GM21723 (cell line): ENCODE results near the gene RUFY4.
A peak's percentile ranks its signal among the peaks of the same experiment; 100 is the strongest.
"Not testable (repeated sequence)": the region's sequence is repeated elsewhere in the genome, so short reads cannot be mapped to it uniquely, and the experiment has no call there.

Experiments used
- ATAC-seq: cut with Tn5 transposase; IDR thresholded peaks from one replicate; pipeline ENCODE4 v1.9.1; 2021; ENCODE audit warnings: mild to moderate bottlenecking, moderate library complexity; ENCODE audit not compliant: unreplicated experiment

Gene RUFY4

DNA sequence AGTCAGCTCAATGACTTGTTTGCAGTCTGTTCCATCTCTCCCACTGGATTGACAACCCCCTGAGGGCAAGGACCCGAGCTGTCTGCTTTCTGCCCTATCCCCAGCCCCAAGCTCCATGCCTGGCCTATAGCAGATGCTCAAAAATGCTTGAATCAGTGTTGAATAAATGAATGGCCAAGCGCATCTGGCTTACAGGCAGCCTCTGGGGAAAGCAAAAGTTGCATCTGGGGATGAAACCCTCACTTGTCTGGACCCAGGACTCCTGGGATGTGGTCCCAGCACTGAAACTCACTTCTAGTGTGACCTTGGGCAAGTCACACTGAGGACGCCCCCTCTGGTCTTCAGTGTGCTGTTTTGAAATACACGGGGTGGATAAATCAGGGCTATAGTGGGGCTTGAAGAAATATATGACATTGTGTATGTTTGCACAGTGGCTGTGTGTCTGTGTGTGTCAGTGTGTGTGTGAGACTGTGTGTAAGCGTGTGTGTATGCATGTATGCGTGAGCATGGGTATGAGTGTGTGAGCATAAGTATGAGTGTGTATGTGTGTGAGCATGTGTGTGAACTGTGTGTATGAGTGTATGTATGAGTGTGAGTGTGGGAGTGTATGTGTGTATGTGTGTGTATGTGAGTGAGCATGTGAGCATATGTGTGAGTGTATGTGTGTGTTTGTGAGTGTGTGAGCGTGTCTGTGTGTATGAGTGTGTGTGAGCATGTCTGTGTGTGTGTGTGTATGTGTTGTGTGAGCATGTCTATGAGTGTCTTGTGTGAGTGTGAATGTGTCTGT, 38.5 kb upstream of the RUFY4 start:
- no peak for ATAC-seq

DNA sequence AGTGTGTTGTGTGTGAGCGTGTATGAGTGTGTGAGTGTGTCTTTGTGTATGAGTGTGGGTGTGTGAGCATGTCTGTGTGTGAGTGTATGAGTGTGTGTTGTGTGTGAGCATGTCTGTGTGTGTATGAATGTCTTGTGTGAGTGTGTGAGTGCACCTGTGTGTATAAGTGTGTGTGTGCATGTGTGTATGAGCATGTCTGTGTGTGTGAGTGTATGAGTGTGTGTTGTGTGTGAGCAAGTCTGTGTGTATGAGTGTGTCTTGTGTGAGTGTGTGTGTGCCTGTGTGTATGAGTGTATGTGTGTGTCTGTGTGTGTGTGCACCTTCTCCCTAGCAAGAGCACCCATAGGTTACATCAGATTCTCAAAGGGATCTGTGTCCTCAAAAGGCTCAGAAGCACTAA, 37.8 kb upstream of the RUFY4 start:
- no peak for ATAC-seq

DNA sequence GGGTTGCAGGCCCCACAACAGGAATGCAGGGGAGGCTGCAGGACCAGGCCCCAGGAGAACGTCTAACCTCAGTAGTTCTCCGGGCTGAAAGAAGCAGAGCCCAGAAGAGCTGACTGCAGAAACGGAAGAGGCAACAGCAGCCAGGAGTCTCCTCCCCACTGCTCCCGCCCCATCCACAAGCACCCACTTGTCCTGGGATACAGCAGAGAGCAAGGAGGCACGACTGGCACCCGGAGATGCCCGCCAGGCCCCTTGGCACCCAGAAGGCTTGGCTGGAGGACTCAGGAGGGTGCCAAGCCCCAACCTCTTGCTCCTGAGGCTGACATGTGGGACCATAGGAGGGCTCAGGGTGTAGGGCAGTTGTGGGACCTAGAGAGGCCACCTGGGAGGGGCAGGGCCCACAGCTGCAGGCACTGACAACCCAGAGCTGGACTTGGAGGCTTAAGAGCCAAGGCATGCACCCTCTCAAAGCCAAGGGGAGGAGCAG, 37.2 kb upstream of the RUFY4 start:
- no peak for ATAC-seq

DNA sequence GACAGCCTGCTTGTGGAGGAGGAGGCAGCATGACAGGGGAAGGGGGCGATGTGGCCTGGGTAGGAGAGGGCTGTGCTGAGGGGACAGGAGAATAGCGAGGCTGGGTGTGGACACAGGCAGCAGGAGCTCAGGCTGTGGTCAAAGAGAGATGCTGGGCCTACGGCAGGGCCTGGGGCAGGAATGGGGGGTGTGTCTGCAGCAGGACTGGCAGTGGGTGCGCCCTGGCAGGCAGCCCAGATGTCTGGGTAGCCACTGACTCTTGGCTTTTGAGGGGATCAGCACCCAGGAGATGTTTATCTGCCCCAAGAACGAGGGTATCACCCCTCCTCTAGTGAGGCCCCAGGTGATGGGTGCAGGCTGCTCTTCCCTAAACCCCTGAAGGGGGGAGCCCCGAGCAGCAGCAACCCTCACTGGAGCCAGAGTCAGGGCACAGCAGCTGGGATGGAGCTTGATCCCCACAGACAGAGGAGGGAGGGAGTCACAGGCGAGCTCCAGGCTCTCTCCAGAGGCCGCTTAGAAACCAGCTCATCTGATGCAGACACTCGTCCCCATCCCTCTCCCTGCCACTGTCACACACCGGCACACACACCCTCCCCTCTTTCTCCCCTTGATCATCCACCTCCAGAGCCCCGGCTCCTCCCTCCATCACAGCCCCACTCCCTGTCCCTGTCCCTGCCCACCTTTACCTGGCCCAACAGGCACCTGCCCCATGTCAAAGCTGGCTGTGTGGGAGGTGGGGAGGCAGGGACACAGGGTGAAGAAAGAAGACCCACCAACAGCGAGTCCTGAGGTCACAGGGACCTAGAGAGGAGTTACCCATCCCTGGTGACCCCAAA, 36.5 kb upstream of the RUFY4 start:
- ATAC-seq, result no peak

DNA sequence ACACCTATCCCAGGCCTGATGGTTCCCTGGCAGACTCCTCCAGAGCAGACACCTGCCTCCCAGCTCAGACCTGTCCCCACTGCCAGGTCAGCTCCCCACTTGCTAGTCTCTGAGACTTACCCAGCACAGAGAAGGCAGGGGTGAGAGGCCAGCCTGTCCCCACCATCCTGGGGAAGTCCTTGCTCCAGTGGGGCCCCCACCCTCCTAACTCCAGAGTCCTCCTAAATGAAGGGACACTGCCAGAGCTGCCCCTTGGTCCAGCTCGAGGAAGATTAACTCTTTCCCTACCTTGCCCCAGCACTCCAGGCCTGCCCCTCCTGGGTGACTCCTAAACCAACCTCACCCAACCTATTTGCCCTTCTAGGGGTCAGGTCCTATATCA, 35.9 kb upstream of the RUFY4 start:
- ATAC-seq, result no peak

DNA sequence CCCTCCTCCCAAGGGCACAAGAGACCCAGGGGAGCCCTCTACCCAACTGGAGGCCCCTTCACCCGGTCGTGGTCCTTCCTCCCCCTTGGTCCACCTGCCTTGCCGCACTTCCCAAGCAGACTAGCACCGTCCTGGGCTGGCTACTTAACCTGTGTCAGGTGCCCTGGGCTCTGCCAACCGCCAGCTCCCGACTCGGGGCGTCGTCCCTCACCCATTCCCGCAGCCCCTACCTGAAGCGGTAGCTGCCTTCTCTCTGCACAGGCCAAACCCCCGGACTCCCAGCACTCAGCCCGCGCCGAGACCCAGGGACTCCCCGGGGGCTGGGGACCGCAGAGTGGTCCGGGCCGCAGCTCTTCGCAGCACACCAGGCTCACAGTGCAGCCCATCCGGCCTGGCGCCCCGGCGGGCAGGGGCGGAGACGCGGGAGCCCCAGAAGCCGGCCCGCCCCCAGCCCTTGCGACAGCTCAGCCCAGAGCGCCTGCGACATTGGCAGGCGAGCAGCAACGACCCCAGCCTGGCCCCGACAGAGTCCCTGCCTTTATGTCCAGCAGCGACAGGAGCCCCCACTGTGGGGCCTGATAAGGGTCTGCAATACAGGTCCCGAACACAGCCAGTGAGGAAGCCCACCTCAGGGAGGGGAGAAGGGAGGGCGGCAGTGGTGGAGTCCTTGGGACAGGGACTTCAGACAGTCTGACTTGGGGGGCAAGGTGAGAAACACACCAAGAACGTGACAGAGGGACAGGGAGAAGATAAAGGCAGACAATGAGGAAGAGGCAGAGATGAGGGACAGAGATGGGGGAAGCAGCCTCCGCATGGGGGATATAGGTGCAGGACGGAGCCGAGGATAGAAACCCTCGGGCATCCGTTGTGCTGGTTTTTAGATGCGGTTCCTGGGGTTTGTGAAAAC, 35.2 kb upstream of the RUFY4 start:
- ATAC-seq, result peak; percentile 21

DNA sequence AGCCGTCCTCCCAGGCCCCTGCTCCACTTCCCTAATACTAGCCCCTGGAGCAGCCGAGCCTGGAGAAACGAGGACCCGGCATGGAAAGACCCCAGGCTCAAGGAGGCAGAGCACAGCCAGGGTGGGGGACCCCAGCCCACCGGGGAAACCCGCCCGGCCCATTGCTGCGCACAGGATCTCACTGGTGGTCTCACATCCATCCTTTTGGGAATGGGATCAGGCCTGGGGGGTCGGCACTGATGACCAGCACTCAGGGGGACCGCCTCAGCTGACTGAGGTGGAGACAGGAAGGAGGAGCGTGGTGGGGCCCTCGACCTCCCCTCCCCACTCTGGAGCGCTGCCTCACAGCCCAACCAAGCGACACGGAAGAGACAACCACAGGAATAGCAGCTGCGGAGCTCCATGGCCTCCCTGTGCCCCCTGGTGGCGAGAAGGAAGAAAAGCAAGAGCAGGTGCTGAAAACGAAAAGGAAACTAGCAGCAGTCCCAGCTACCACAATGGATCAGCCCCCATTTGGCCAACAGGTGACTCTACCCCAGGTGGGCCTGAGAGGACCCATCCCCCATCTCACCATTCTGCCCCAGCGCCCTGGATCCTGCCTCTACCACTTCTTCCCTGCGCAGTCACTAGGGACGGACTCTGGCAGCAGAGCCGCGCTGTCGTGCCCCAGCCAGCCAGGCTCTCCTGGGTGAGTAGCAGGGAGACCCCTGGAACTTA, 34.4 kb upstream of the RUFY4 start:
- ATAC-seq, result peak; percentile 88

DNA sequence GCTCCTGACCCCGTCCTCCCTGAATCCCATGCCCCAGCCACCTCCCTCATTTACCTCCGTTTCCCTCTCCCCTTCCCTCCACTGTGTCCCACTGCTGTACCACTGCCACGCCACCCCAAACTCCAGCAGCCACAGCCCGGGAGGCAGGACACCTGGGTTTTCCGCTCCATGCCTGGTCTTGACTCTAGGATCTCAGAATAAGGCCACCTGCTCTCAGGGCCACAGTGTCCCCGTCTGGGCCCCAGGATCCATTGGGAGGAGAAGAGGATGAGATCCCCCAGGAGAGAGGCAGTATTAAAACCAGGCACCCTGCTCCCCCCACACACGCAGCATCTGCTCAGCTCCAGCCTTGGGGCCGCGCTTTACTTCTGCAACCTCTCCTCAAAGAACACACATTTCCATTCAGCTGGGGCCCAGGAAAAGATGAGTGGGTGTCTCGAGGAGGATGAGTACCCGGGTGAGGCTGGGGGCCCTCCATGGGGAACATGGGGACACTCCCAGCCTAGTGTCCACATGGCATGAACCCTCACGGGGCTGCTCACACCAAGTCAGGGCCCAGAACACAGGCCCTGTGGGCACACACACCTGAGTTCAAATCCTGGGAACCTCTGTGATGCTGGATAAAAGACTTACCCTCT, 33.5 kb upstream of the RUFY4 start:
- ATAC-seq, result no peak

DNA sequence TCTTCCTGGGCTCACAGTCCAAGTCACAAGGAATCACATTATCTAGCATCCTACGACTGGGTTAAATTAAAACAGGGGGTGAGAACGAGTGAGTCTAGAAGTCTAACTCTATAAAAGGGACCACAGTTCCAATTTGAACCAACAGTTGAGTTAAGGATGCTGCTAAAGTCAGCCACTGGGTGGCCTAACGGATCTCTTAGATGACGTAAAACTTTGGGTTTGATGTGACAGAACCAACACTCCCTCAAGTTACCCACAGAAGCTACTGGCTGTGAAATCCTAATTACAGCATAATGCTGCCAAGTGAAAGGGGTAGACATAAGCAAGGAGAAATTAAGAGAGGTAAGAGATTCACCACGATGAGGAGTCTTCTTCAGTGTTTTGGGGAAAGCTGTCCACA, 32.7 kb upstream of the RUFY4 start:
- no peak for ATAC-seq

DNA sequence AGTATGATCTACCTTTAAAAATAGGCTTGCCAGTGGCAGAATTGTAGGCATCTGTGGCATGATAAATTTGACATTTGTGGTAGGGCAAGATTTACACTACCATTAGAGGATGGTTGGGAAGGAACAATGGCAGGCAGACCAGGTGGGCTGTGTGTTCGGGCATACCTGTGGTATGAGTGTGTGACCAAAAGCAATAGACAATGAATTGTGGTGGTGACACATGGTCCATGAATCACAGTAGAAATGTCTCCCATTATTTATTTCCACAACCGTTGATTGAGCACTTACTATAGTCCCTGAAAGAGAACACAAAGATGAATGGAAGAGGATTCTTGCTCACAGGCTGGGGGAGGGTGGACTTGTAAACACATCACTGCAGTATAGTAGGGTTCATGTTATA, 29.9 kb upstream of the RUFY4 start:
- ATAC-seq, result no peak

DNA sequence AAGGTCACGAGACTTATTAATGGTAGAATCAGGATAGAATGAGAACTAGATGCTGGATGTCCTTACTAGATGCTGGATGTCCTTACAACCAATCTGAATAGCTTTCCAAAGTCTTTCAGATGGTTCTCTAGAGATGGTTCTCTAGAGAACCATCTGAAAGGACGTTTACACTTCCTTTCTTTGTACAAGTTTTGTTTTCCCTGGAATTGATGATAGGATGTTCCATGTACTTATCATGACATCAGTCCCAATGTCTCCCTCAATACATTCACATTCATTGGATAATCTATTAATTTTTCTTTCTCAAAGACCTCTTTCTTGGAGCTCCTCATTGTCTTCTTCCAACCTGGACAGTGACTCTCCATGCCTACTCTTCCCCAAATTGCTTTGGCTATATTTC, 28.2 kb upstream of the RUFY4 start:
- no peak for ATAC-seq

DNA sequence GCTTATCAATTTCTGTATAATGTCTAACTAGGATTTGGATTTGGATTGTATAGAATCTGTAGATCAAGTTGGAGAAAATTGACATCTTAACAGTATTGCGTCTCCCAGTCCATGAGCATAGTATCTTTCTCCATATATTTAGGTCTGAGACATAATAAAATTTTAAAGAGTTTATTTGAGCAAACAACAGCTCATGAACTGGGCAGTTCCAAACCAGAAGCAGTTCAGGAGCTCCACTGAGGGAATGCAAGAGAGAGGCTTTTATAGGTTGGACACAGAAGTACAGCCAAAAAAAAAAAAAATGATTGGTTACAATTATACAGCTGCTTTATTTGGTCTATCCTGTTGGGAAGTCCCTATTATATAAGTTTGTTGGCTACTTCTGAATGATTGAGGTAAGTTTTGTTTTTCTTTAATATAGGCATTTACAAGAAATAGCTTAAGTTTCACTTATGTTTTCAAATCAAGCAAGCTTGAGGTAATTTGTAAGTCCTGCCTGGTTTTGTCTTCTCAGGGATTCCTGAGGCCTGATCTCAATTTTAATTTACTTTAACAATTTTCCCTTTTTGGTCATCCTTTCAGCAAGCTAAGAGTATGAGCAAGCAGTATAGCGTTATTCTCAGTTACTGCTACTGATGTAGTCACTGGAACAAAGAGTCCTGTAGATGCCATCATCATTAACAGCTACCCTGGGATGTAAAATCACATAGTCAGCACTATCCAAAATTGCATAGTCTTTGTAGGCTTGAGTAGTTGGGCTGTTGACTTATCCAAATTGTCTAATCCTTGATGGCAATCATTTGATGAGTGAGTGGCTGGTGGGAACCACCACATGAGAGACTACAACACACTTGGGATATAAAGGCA, 27.5 kb upstream of the RUFY4 start:
- ATAC-seq, result no peak

DNA sequence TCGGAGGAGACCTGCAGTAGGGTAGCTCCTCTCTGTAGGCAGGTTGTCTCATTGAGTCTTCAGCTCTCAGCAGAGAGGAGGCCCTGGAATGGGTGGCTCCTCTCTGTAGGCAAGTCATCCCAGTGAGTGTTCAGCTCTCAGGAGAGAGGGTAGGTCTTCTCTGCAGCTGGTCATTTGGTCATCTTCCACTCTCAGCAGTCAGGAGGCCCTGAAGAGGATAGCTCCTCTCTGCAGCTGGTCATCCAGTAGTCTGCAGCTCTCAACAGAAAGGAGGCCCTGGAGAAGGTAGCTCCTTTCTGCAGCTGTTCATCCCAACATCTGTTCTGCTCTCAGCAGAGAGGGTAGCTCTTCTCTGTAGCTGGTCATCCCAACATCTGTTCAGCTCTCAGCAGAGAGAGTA, 26.0 kb upstream of the RUFY4 start:
- no peak for ATAC-seq

DNA sequence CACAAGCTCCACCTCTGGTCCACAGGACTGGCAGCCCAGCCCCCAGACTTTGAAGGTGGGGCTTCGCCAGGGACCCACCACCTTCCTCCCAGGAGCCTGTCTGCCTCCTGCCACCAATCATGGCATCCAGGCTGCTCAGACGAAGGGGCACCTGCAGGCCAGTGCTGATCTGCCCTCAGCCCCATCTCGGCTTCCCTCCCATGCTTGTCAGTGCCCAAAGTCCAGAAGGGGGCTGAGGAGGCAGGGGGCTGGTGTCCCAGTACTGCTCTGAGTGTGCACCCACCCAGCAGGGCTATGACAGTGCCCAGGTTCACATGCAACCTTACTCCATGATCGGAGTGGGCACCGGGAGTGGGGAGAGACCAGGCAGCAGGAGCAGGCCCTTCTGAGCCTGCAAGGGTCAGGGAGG, 25.3 kb upstream of the RUFY4 start:
- no peak for ATAC-seq

DNA sequence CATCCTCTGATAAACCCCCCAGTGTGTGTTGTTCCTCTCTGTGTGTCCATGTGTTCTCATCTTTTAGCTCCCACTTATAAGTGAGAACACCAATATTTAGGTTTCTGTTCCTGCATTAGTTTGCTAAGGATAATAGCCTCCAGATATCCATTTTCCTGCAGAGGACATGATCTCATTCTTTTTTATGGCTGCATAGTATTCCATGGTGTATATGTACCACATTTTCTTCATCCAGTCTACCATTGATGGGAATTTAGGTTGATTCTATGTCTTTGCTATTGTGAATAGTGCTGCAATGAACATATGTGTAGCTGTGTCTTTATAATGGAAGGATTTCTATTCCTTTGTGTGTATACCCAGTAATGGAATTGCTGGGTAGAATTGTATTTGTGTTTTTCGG, 24.5 kb upstream of the RUFY4 start:
- ATAC-seq, result not testable (repeated sequence)

DNA sequence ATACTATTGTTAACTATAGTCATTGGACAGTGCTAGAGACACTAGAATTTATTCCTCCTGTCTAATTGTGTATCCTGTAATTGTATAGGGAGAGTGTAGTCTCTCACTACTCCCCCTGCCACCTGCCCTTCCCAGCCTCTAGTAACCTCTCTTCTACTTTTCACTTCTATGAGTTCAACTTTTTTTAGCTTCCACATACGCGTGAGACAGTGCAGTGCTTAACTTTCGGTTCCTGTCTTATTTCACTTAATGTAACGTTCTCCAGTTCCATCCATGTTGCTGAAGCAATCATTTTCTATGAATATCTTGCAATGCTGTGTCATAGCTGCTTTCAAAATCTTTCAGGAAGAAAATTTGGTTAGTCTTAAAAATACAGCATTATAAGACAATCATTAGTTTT, 22.8 kb upstream of the RUFY4 start:
- ATAC-seq, result peak; percentile 88

DNA sequence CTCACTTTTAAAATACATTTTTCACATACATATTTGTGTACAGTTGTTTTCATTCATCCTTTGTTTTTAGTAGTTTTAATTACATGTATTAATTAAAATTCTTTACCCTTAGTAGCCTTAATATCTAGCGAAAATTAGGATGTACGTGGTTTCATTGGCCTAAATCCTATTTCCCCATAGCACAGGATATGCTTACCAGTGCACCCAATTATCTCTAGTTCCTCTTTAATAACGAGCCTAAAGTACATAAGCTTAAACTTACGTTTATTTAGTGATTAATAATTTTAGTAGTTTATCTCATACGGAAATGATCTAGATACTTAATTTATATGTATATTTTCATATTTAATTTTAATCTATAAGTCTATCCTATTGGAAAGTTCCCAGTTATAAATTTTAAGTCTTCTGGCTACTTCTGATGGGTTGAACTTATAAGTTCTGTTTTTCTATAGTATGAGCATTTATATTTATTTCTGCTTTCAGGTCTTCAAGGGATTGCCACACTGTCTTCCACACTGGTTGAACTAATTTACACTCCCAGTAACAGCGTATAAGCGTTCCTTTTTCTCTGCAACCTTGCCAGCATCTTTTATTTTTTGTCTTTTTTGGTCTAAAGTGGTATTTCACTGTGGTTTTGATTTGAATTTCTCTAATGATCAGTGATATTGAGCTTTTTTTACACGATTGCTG, 21.4 kb upstream of the RUFY4 start:
- no peak for ATAC-seq

DNA sequence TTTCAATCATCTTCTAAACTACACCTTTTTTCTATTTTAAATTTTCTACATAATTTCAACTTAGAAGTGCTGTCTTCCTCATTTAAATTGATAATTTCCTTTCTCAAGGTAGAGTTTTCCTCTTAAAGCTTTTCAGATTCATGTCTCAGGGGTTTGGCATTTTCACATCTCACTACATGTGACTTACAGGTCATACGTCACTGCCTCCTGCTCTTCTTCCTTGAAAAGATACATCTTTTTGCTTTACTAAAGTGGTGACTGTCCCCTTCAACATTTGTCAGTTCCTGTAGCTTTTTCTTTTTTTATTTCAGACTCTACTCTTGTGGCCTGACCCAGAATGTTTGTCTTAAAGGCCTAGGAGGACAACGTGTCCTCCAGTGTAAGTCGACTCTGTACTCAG, 17.1 kb upstream of the RUFY4 start:
- ATAC-seq, result no peak

DNA sequence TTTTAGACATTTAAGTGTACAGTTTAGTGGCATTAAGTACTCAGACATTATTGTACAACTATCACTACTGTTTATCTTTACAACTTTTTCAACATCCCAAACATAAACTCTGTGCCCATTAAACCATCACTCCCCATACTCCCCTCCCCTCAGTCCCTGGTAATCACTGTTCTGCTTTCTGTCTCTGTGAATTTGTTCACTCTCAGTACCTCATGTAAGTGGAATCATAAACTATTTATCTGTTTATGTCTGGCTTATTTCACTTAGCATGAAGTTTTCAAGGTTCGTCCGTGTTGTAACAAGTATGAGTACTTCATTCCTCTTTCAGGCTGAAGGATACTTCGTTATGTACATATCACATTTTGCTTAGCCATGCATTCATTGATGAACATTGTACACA, 9.8 kb upstream of the RUFY4 start:
- no peak for ATAC-seq
